Activated B cell treated with CpG ODN at 0.5 μM for 24 hours (primary cell): ENCODE measurements around the gene CNTNAP2. TPM values are rescaled to one million over a fixed set of nuclear protein-coding genes. Genes with fewer than 3 reads are reported as not detected.

Experiments
- ATAC-seq: fragments of 200-7000 bp; cut with Tn5 transposase; one replicate; pipeline ENCODE4 v1.10.0; 2021; ENCODE audit warnings: low read depth, mild to moderate bottlenecking, moderate library complexity
- CTCF ChIA-PET: fragments of 350-600 bp; sonication (Branson Sonifier 250); formaldehyde crosslinking; loops from one replicate; lab custom pipeline; 2021; ENCODE audit warnings: antibody characterized with exemption; lab: Charles Lee
- POLR2A ChIA-PET: fragments of 350-600 bp; sonication (Branson Sonifier 250); formaldehyde crosslinking; loops from one replicate; lab custom pipeline; 2021; ENCODE audit warnings: antibody characterized with exemption; lab: Charles Lee
- DNase-seq: peaks from one replicate; pipeline ENCODE4 v3.0.0; 2022
- H3K27ac Mint-ChIP-seq: one replicate; pipeline ENCODE4 v1.8.0; 2020; ENCODE audit warnings: mixed read lengths
- H3K27me3 Mint-ChIP-seq: one replicate; pipeline ENCODE4 v1.8.0; 2021; ENCODE audit warnings: mixed read lengths
- H3K36me3 Mint-ChIP-seq: one replicate; pipeline ENCODE4 v1.8.0; 2021; ENCODE audit warnings: low read depth, mixed read lengths
- H3K4me1 Mint-ChIP-seq: one replicate; pipeline ENCODE4 v1.8.0; 2021; ENCODE audit warnings: mixed read lengths
- H3K4me3 Mint-ChIP-seq: one replicate; pipeline ENCODE4 v1.8.0; 2020; ENCODE audit warnings: mild to moderate bottlenecking, mixed read lengths
- H3K9me3 Mint-ChIP-seq: one replicate; pipeline ENCODE4 v1.8.0; 2020; ENCODE audit warnings: mixed read lengths
- CTCF ChIP-seq: fragments of 200-600 bp; IDR thresholded peaks from one replicate; pipeline ENCODE4 v1.8.0; 2022; ENCODE audit warnings: antibody characterized with exemption, mild to moderate bottlenecking
- intact Hi-C: fragments of 100-400 bp; cut with micrococcal nuclease; formaldehyde crosslinking; loops from one replicate; pipeline ENCODE4 v1.15.1; 2024
- total RNA-seq: library from RNA; stranded (reverse); gene quantifications from 2 replicates; pipeline ENCODE4 v1.2.3, GENCODE V29; 2022

Gene CNTNAP2
- total RNA-seq, 1 donor from 2014 or later, result 0.84 TPM

DNA sequence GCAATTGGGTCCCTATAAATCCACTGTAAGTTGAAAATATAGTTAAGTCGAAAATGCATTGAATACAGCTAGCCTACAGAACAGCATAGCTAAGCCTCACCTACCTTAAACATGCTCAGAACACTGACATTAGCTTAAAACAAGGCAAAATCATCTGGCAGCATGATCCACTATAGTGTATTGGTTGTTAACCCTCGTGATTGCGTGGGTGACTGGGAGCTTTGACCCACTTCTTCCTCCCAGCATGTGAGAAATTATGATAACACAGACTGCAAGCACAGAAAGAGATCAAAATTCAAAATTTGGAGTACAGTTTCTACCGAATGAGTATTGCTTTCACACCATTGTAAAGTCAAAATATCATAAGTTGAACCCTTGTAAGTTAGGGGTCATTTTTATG, 22.3 kb downstream of the CNTNAP2 start:
- DNase-seq, result no peak
- no peak overlapping the region for H3K4me3 Mint-ChIP-seq
- H3K4me1 Mint-ChIP-seq, result no peaks in the 10 kb centered on the region
- intact Hi-C loops, result no loop called here
- no peaks in the 10 kb centered on the region for H3K9me3 Mint-ChIP-seq
- POLR2A ChIA-PET, result no interaction called here
- H3K36me3 Mint-ChIP-seq, result no peaks in the 10 kb centered on the region
- CTCF ChIA-PET, result no interaction called here
- H3K27me3 Mint-ChIP-seq, result no peaks in the 10 kb centered on the region
- ATAC-seq, result no peak
- TF ChIP-seq CTCF, result no peak
- H3K27ac Mint-ChIP-seq, result no peak overlapping the region

DNA sequence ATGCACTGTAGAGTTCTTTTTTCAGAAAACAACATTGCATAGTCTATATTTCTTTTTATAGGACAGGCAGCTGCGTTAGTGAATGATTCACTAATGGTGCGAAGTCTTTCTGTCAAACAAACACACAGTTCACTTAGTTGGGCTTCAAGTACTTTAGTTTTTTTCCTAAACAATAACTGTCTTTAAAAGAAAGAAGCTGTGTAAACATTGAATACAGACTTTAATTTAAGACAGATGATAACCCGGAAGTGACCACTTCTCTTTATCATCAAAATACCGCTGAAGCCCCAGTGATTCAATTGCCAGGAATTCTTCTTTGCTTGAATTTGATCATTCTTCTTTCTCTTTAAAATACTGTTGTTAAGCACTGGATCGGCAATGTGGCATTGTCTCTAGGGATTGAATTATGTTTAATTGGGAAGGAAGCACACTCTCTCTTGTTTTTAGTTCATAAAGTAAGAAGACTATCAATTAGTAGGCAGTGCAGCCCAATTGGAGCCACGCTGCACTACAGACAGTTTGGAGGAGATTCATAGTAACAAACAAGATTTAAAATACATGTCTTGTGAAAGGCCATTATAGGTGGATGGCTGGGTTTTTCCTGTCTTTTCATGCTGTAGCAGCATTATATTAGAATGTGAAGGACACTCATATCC, 30.4 kb downstream of the CNTNAP2 start:
- TF ChIP-seq CTCF, result no peak
- no peaks in the 10 kb centered on the region for H3K4me1 Mint-ChIP-seq
- ChIA-PET POLR2A (no interaction called here), CTCF (no interaction called here)
- intact Hi-C loops, result no loop called here
- no peaks in the 10 kb centered on the region for H3K36me3 Mint-ChIP-seq
- DNase-seq (no peak), ATAC-seq (no peak)
- no peak overlapping the region for H3K4me3 Mint-ChIP-seq
- H3K9me3 Mint-ChIP-seq, result no peaks in the 10 kb centered on the region
- no peaks in the 10 kb centered on the region for H3K27me3 Mint-ChIP-seq
- H3K27ac Mint-ChIP-seq, result no peak overlapping the region

GRCh38 chr7:146150153-146150552, 33.6 kb downstream of the CNTNAP2 start:
- no peak for TF ChIP-seq CTCF
- peaks cover 3% of the 10 kb centered on the region for H3K9me3 Mint-ChIP-seq
- no peaks in the 10 kb centered on the region for H3K27me3 Mint-ChIP-seq
- H3K4me3 Mint-ChIP-seq, result no peak overlapping the region
- intact Hi-C loops, result no loop called here
- no peaks in the 10 kb centered on the region for H3K36me3 Mint-ChIP-seq
- CTCF ChIA-PET, result interaction anchor here (0.6 kb wide), 1 partner anchor 72 kb away, joined by 4 read pairs; no protein-coding TSS in a partner anchor
- no peaks in the 10 kb centered on the region for H3K4me1 Mint-ChIP-seq
- no peak overlapping the region for H3K27ac Mint-ChIP-seq
- DNase-seq (no peak), ATAC-seq (no peak)
- POLR2A ChIA-PET, result no interaction called here

DNA sequence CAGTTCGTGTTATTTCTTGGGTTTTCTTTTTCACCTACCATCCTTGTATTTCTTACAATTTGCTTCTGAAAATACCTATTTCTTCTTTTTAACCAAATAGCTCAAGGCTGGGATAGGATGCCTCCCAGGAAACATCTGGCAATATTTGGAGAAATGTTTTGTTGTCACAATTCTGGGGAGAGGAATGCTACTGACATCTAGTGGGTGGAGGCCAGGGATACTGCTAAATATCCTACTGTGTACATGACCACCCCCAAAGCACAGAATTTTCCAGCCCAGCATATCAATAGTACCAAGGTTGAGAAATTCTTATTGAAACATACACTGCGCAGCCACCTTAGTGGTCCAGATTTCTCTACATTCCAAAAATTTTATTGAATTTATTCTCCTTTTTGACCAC, 55.5 kb downstream of the CNTNAP2 start:
- Mint-ChIP-seq H3K9me3 (no peaks in the 10 kb centered on the region), H3K4me1 (no peaks in the 10 kb centered on the region), H3K27ac (no peak overlapping the region), H3K27me3 (no peaks in the 10 kb centered on the region), H3K4me3 (no peak overlapping the region), H3K36me3 (no peaks in the 10 kb centered on the region)
- ATAC-seq (no peak), DNase-seq (no peak)
- intact Hi-C loops, result no loop called here
- TF ChIP-seq CTCF, result no peak
- POLR2A ChIA-PET, result no interaction called here
- CTCF ChIA-PET, result no interaction called here

- no peak for TF ChIP-seq CTCF
- no peak overlapping the region for H3K4me3 Mint-ChIP-seq
- intact Hi-C loops, result no loop called here
- DNase-seq (no peak), ATAC-seq (no peak)
- no peaks in the 10 kb centered on the region for H3K9me3 Mint-ChIP-seq
- CTCF ChIA-PET, result no interaction called here
- POLR2A ChIA-PET, result no interaction called here
- H3K4me1 Mint-ChIP-seq, result no peaks in the 10 kb centered on the region
- H3K36me3 Mint-ChIP-seq, result no peaks in the 10 kb centered on the region
- H3K27ac Mint-ChIP-seq, result no peak overlapping the region
- no peaks in the 10 kb centered on the region for H3K27me3 Mint-ChIP-seq
These were observed 59.1 kb downstream of the CNTNAP2 start for GRCh38 chr7:146175716-146176115.
